K562 (cell line): ENCODE measurements around the gene FGF14. TPM values are rescaled to one million over a fixed set of nuclear protein-coding genes. Genes with fewer than 3 reads are reported as not detected.

Source experiments
- ATAC-seq: fragments of 200-7000 bp; cut with Tn5 transposase; 3 replicates; pipeline ENCODE4 v1.9.1; 2020; ENCODE audit warnings: moderate library complexity
- BruUV-seq: library from RNA; stranded (reverse); fragments of 400-500 nt; replicated peaks from 2 replicates; lab custom pipeline; 2021; lab: Mats Ljungman, UMichigan
- CTCF ChIA-PET: fragments of 300-600 bp; formaldehyde crosslinking; extraction: SDS; loops from one replicate; lab custom pipeline; 2021; ENCODE audit warnings: low intra/inter-chr PET ratio; lab: Yijun Ruan, JAX
- POLR2A ChIA-PET: fragments of 300-600, 350-650 bp; sonication (Branson Sonifier 250); formaldehyde crosslinking; extraction: SDS; loops from one replicate; lab custom pipeline; 2021; ENCODE audit warnings: antibody characterized with exemption, inconsistent platforms; lab: Yijun Ruan, JAX
- DNase-seq, 4 experiments: peaks; one replicate each; pipeline versions ENCODE4 v3.0.0 to v3.0.0-alpha.2; 2011 to 2018; ENCODE audit warnings: low spot score in 3 of 4, mixed read lengths in 3 of 4; ENCODE audit errors: extremely low read depth in 1 of 4
- FAIRE-seq: peaks from 2 replicates; lab custom pipeline; 2011; peaks lifted over from hg19 to GRCh38; lab: Jason Lieb, UNC
- H2AFZ ChIP-seq: 2 replicates; pipeline ENCODE4 v1.6.0; 2011; ENCODE audit warnings: low read depth, low read length, control low read depth, inconsistent platforms
- H3K27ac ChIP-seq: fragments of 200-600 bp; 3 replicates; pipeline ENCODE4 v1.8.0; 2011; ENCODE audit warnings: low read depth, mild to moderate bottlenecking, control low read depth, inconsistent platforms, low read length, moderate library complexity, mixed read lengths; ENCODE audit errors: extremely low read depth
- H3K27me3 ChIP-seq, 2 experiments: fragments of 300-600 bp in 1 of 2; 2 replicates in 1 of 2; 3 replicates in 1 of 2; pipeline versions ENCODE4 v1.6.0 to v1.8.0; 2011; ENCODE audit warnings: inconsistent platforms in 2 of 2, low read length in 2 of 2, mild to moderate bottlenecking in 1 of 2, mixed read lengths in 1 of 2, moderate library complexity in 1 of 2; ENCODE audit not compliant: control insufficient read depth in 2 of 2, insufficient read depth in 2 of 2
- H3K36me3 ChIP-seq: fragments of 300-600 bp; 3 replicates; pipeline ENCODE4 v1.8.0; 2011; ENCODE audit warnings: mild to moderate bottlenecking, low read length, inconsistent platforms; ENCODE audit not compliant: control insufficient read depth, insufficient read depth
- H3K4me1 ChIP-seq, 2 experiments: fragments of 200-600 bp in 1 of 2; replicated peaks in 1 of 2; 2 replicates in 1 of 2; 3 replicates in 1 of 2; pipeline versions ENCODE4 v1.5.1 to v1.8.0; 2011; ENCODE audit warnings: inconsistent platforms in 2 of 2, low read length in 2 of 2, mild to moderate bottlenecking in 1 of 2, mixed read lengths in 1 of 2, moderate library complexity in 1 of 2; ENCODE audit not compliant: control insufficient read depth in 2 of 2, insufficient read depth in 2 of 2
- H3K4me2 ChIP-seq: 2 replicates; pipeline ENCODE4 v1.6.1; 2011; ENCODE audit warnings: low read length, control low read depth, inconsistent platforms, mixed read lengths; ENCODE audit not compliant: insufficient read depth
- H3K4me3 ChIP-seq: fragments of 200-600 bp; sonication (generic), shearing (Covaris generic); 2 replicates; pipeline ENCODE4 v1.5.1; 2016; ENCODE audit warnings: control low read depth, inconsistent platforms
- H3K79me2 ChIP-seq: fragments of 200-600 bp; 3 replicates; pipeline ENCODE4 v1.8.0; 2011; ENCODE audit warnings: low read length, inconsistent platforms; ENCODE audit not compliant: control insufficient read depth, insufficient read depth
- H3K9ac ChIP-seq, 2 experiments: 2 replicates each; pipeline versions ENCODE4 v1.6.0 to v1.6.1; 2011; ENCODE audit warnings: low read depth in 2 of 2, low read length in 2 of 2, control low read depth in 1 of 2, inconsistent platforms in 1 of 2, mild to moderate bottlenecking in 1 of 2, mixed read lengths in 1 of 2; ENCODE audit not compliant: insufficient read depth in 1 of 2
- H3K9me1 ChIP-seq: one replicate; pipeline ENCODE4 v1.6.0; 2011; ENCODE audit warnings: inconsistent platforms, mild to moderate bottlenecking, low read length, moderate library complexity; ENCODE audit not compliant: control insufficient read depth, insufficient read depth
- H3K9me3 ChIP-seq: replicated peaks from 2 replicates; pipeline ENCODE4 v1.5.1; 2011; ENCODE audit warnings: low read depth, low read length, inconsistent platforms; ENCODE audit not compliant: control insufficient read depth, insufficient read depth
- H4K20me1 ChIP-seq: replicated peaks from 2 replicates; pipeline ENCODE4 v1.6.1; 2011; ENCODE audit warnings: low read length, inconsistent platforms, mixed read lengths; ENCODE audit not compliant: control insufficient read depth, insufficient read depth
- CBX2 ChIP-seq: fragments of 200-600 bp; sonication (generic); IDR thresholded peaks from one replicate; pipeline ENCODE4 v1.6.1; 2012; ENCODE audit warnings: mild to moderate bottlenecking, low read length, inconsistent platforms; ENCODE audit not compliant: insufficient read depth, poor library complexity, severe bottlenecking
- FOXK2 ChIP-seq, 2 experiments: fragments of 450-650 bp; IDR thresholded peaks in 1 of 2; conservative IDR thresholded peaks in 1 of 2; 2 replicates each; pipeline ENCODE4 v1.6.1; 2016; ENCODE audit warnings: low read depth in 2 of 2, mild to moderate bottlenecking in 1 of 2
- GTF2A2 ChIP-seq: IDR thresholded peaks from 2 replicates; pipeline ENCODE4 v1.6.1; 2016; ENCODE audit warnings: mild to moderate bottlenecking, missing genetic modification characterization, missing compliant biosample characterization
- HES1 ChIP-seq: fragments of 450-650 bp; IDR thresholded peaks from 2 replicates; pipeline ENCODE4 v1.6.1; 2016; ENCODE audit warnings: low read depth, mild to moderate bottlenecking, moderate library complexity
- HMBOX1 ChIP-seq: sonication (generic); IDR thresholded peaks from 2 replicates; pipeline ENCODE4 v1.6.1; 2016
- HOXB6 ChIP-seq: fragments of 250-450 bp; sonication (Bioruptor Pico); IDR thresholded peaks from 2 replicates; pipeline ENCODE4 v1.5.1; 2022; ENCODE audit warnings: mild to moderate bottlenecking, borderline replicate concordance
- KHSRP ChIP-seq: fragments of 450-650 bp; IDR thresholded peaks from 2 replicates; pipeline ENCODE4 v1.6.1; 2017
- KLF16 ChIP-seq: IDR thresholded peaks from 2 replicates; pipeline ENCODE4 v1.6.1; 2016; ENCODE audit warnings: antibody characterized with exemption
- MBD2 ChIP-seq: sonication (generic); IDR thresholded peaks from 2 replicates; pipeline ENCODE4 v1.6.1; 2016; ENCODE audit warnings: low read depth, borderline replicate concordance
- RNF2 ChIP-seq: sonication (generic); IDR thresholded peaks from 2 replicates; pipeline ENCODE4 v1.6.1; 2016
- SREBF2 ChIP-seq: sonication (generic); formaldehyde crosslinking; IDR thresholded peaks from 2 replicates; pipeline ENCODE4 v1.4.0; 2020; ENCODE audit warnings: mild to moderate bottlenecking, missing genetic modification reagents
- ZNF24 ChIP-seq: fragments of 450-650 bp; IDR thresholded peaks from 2 replicates; pipeline ENCODE4 v1.6.1; 2016
- ZNF408 ChIP-seq: fragments of 250-450 bp; sonication (Bioruptor Pico); IDR thresholded peaks from 2 replicates; pipeline ENCODE4 v1.4.0; 2020; ENCODE audit warnings: low read depth, mild to moderate bottlenecking, moderate library complexity
- WGBS: fragments of 100-300 bp; shearing (Covaris generic); methylation state at CpG from one replicate; pipeline ENCODE4 v1.1.6; 2016; ENCODE audit warnings: low coverage, mixed read lengths; ENCODE audit not compliant: insufficient coverage; ENCODE audit errors: missing lambda C conversion rate; 5-methylcytosine and 5-hydroxymethylcytosine counted together
- in situ Hi-C: fragments of 300-500 bp; cut with MboI; formaldehyde crosslinking; loops from 4 replicates; pipeline ENCODE4 v1.15.0; 2018; ENCODE audit warnings: inconsistent platforms, mixed read lengths
- intact Hi-C: fragments of 100-400 bp; cut with micrococcal nuclease; formaldehyde crosslinking; loops from 2 replicates; pipeline ENCODE4 v1.14.2; 2022
- polyA plus RNA-seq, 8 experiments: library from polyadenylated mRNA; depleted of rRNA in 4 of 8; stranded (reverse) in 5 of 8; unstranded in 3 of 8; fragments of >200 nt; fragmentation: Nextera tagmentation in 2 of 8; fragmentation: Illumina TruSeq in 1 of 8; extraction: Ambion mirVana in 2 of 8; extraction: Trizol in 1 of 8; gene quantifications; 2 replicates each; pipeline versions ENCODE4 v1.2.1 to v1.2.3, GENCODE V29; 2011 to 2014; ENCODE audit warnings: inconsistent platforms in 1 of 8, missing spikeins in 1 of 8
- total RNA-seq, 7 experiments: library from RNA; depleted of rRNA in 6 of 7; stranded (reverse); fragments of >200 nt in 6 of 7; fragmentation: Illumina TruSeq in 2 of 7; extraction: Trizol in 2 of 7; gene quantifications; 2 replicates each; pipeline versions ENCODE4 v1.2.1 to v1.2.3, GENCODE V29; 2011 to 2021; ENCODE audit warnings: low replicate concordance in 1 of 7
- TF ChIP-seq, protein P1 (sequence below): fragments of 250-450 bp; sonication (Bioruptor Pico); IDR thresholded peaks from 2 replicates; pipeline ENCODE4 v1.4.0; 2020; ENCODE audit warnings: mild to moderate bottlenecking, moderate library complexity
- TF ChIP-seq, protein P2 (sequence below), 2 experiments: fragments of 450-650 bp; IDR thresholded peaks; 2 replicates each; pipeline ENCODE4 v1.6.1; 2016

The FGF14 gene
- total and polyA plus RNA-seq, 9 of the 15 experiments (the other 6 are each of a cell fraction or from before 2014, with no cell fraction given) = not detected

DNA sequence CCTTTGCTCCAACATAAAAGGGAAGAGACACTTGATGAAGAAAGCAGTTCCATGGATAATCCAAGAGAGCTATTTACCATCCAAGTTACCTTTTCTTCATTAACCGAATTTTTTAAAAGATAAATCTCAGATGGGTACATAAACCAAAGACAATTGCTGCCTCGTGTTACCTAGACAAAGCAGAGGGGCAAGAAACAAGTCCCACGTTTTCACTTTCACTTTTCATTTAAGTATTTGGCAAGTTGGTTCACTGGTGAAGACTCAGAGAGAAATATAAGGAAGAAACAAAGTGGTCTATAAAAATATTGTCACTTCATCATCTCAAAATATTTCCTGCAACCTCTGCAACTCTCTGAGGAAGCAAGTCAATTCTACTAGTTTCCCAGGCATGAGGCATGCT, 446.1 kb downstream of the FGF14 start:
- H3K36me3 ChIP-seq = no peaks in the 10 kb centered on the region
- intact Hi-C loops = no loop called here
- TF ChIP-seq ZNF408 (CRISPR knock-in tag) = no peak
- TF ChIP-seq HES1 = no peak
- no peak for TF ChIP-seq KHSRP
- no peak for TF ChIP-seq HMBOX1
- TF ChIP-seq CBX2 = no peak
- TF ChIP-seq, protein P1, sequence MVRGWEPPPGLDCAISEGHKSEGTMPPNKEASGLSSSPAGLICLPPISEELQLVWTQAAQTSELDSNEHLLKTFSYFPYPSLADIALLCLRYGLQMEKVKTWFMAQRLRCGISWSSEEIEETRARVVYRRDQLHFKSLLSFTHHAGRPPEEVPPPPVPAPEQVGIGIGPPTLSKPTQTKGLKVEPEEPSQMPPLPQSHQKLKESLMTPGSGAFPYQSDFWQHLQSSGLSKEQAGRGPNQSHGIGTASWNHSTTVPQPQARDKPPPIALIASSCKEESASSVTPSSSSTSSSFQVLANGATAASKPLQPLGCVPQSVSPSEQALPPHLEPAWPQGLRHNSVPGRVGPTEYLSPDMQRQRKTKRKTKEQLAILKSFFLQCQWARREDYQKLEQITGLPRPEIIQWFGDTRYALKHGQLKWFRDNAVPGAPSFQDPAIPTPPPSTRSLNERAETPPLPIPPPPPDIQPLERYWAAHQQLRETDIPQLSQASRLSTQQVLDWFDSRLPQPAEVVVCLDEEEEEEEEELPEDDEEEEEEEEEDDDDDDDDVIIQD (CRISPR knock-in tag) = no peak
- TF ChIP-seq SREBF2 (CRISPR knock-in tag) = no peak
- TF ChIP-seq ZNF24 = no peak
- TF ChIP-seq RNF2 = no peak
- no peak for TF ChIP-seq GTF2A2
- TF ChIP-seq HOXB6 (CRISPR knock-in tag) = no peak
- TF ChIP-seq, protein P2, sequence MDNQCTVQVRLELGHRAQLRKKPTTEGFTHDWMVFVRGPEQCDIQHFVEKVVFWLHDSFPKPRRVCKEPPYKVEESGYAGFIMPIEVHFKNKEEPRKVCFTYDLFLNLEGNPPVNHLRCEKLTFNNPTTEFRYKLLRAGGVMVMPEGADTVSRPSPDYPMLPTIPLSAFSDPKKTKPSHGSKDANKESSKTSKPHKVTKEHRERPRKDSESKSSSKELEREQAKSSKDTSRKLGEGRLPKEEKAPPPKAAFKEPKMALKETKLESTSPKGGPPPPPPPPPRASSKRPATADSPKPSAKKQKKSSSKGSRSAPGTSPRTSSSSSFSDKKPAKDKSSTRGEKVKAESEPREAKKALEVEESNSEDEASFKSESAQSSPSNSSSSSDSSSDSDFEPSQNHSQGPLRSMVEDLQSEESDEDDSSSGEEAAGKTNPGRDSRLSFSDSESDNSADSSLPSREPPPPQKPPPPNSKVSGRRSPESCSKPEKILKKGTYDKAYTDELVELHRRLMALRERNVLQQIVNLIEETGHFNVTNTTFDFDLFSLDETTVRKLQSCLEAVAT (IDR thresholded peaks at IDR 0.05) = no peak
- no peak for TF ChIP-seq FOXK2 (conservative IDR thresholded peaks at IDR 0.05 in 1 of 2, IDR thresholded peaks at IDR 0.05 in 1 of 2; ENCODE audit: low read depth in 2 of 2)
- TF ChIP-seq MBD2 = no peak
- no peak for TF ChIP-seq KLF16
- H3K27me3 ChIP-seq = no peaks in the 10 kb centered on the region
- 0% methylated on average over 3 of the region's 3 CpGs for WGBS
- no peak overlapping the region for H2AFZ ChIP-seq
- H4K20me1 ChIP-seq = no peaks in the 10 kb centered on the region
- no peak overlapping the region for H3K4me2 ChIP-seq
- DNase-seq (no peak), ATAC-seq (no peak), FAIRE-seq (no peak)
- no peaks in the 10 kb centered on the region for H3K79me2 ChIP-seq
- no peaks in the 10 kb centered on the region for H3K9me3 ChIP-seq
- no peak overlapping the region for H3K27ac ChIP-seq
- POLR2A ChIA-PET = no interaction called here
- no peak overlapping the region for H3K4me3 ChIP-seq
- no peaks in the 10 kb centered on the region for H3K9me1 ChIP-seq
- BruUV-seq = no TSS peak
- CTCF ChIA-PET = no interaction called here
- no peaks in the 10 kb centered on the region for H3K4me1 ChIP-seq
- in situ Hi-C loops = no loop called here
- no peak overlapping the region for H3K9ac ChIP-seq
